Eye (tissue), 1 donor: ENCODE data around the gene ANXA2.

Source experiments
- DNase-seq: peaks from one replicate; pipeline ENCODE4 v3.0.0-alpha.2; 2015

The ANXA2 gene

GRCh38 chr15:60363903-60364611 lies 33.7 kb downstream of the ANXA2 start:
- no peak for DNase-seq

DNA sequence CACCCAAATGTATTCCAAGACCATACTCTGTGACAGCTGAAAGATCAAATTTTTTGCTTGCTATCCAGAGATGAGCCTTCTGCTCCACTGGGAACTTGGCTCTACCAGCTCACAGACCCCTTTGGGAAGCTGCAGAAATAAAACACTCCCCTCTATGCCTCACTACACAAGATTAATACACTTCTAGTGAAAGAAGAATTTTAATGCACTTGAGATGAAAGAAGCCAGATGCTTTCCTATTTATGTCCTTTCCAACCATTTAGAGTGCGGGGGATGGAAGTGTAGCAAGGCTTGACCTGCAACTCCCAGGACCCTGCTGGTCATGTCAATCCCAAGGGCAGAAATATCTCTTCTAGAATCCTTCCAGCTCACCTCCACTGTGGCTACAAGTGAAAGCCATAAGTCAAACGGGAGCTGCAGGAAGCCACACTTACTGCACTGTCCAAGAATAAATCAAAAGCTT lies 34.7 kb downstream of the ANXA2 start:
- peak; percentile 54 for DNase-seq

GRCh38 chr15:60362321-60363086 lies 35.3 kb downstream of the ANXA2 start:
- no peak for DNase-seq

DNA sequence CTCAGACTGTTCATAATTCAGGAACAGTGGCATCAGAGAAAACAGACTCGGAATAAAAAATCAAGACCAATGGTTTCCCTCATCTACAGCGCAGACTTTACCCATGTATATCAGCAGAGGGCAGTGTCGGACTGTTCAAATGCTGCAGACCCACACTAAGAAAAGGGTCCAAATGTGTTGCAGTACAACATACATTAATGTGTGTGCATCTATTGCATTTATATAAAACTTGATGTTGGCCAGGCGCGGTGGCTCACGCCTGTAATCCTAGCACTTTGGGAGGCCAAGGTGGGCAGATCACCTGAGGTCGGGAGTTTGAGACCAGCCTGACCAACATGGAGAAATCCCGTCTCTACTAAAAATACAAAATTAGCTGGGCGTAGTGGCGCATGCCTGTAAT lies 38.0 kb downstream of the ANXA2 start:
- peak; percentile 89 for DNase-seq

DNA sequence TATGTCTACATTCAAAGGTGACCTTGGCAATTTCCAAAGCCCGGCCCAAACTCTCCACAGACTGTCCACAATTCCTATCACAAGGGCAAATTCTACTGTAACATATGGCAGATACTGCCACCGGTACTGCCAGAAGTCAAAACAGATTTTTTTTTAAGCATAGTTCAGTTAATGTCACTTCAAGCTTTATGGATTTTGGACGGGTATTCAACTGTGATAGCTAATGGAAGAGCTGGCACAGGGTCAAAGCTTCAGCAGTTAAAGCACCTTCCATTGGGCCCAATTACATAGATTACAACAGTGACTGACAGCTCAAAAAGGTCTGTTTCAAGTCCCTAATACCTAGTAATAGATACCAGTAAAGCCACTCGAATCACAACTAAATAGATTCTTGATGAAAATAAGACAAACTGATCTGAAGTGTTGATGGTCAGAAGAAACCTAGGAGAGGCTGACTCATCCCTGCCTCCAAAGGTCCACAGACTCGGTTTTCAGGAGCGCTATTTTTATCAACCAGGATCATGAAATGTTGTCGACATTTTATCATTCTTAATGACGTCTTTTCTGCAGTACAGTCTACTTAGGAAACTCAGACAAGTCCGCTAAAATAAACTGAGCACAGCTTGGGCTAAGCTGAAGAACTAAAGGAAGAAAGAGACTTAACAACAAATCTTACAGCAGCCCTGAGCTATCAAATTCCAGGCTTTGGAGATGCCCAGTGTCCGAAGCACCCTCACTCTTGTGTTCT lies 38.7 kb downstream of the ANXA2 start:
- no peak for DNase-seq

GRCh38 chr15:60356832-60357231 lies 41.0 kb downstream of the ANXA2 start:
- DNase-seq: no peak

GRCh38 chr15:60355148-60355857 lies 42.5 kb downstream of the ANXA2 start:
- DNase-seq: no peak

DNA sequence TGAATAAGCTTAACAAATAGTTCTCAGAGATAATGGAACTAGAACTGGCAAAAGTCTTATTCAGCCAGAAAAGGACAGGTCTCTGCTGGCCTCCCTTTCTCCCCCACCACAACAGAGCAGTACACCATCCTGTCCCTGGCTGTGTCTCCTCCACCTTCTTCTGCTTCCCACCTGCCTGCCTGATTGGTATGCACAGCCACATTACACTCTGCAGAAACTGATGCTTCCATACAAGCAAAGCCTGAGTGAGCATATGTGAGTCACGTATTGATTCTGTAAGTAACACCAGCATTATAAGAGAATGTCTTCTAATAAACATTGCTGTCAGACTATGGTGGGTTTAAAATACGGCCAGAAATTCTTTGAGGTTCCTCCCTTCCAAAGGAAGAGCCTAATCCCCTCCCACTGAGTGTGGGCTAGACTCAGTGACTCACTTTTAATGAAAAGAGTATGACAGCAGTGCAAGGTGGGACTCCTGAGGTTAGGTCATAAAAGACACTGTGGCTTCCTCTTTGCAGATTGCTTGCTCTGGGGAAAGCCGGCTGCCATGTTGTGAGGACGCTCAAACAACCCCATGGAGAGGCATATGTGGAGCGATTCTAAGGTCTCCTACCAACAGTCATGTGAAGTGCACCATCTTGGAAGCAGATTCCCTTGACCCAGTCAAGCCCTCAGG lies 44.4 kb downstream of the ANXA2 start:
- DNase-seq: no peak

GRCh38 chr15:60352525-60352924 lies 45.3 kb downstream of the ANXA2 start:
- no peak for DNase-seq

GRCh38 chr15:60351066-60351465 lies 46.7 kb downstream of the ANXA2 start:
- DNase-seq: no peak

DNA sequence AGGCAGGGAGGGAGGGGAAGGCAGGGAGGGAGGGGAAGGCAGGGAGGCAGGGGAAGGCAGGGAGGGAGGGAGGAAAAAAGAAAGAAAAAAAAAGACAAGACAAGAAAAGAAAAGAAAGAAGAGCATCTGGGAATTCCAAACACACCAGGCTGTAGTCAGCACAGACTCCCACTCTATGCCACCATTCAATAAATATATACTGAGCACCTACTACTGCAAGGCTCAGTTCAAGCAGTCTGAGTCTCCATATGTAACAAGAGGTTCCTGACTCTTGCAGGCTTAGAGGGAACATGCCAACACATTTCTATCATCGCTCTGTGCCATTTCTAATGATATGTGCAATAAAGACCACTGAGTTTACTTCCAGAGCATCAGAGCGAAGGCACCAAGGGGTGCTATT lies 47.7 kb downstream of the ANXA2 start:
- no peak for DNase-seq

- no peak for DNase-seq
Observed at GRCh38 chr15:60349589-60349988, 48.2 kb downstream of the ANXA2 start.

DNA sequence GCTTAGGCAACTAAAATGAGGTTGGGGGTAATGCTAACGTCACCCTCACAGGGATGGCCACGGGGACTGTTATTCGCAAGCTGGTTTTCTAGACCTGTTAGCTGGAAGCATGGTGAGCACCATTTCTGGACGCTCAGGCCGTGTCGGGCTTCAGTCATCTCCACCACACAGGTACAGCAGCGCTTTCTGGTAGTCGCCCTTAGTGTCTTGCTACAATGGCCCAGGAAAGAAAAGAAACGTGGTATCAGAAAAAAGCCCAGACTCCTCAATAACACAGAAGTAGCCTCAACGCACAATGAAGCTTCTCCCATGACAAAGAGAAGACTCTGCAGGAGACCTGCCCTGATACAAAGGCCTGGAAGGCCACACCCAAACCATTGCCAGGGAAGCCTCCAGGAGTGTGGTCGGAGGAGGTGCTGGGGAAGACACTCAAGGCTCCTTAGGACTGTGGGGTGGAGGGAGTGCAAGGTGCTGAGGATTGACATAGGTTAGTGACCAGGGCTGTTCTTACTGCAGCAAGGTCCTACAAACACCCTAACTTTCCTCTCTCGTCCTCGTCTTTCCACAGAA lies 50.2 kb downstream of the ANXA2 start:
- no peak for DNase-seq

- no peak for DNase-seq
Observed at GRCh38 chr15:60346653-60347052, 51.1 kb downstream of the ANXA2 start.

GRCh38 chr15:60346077-60346476 lies 51.7 kb downstream of the ANXA2 start:
- DNase-seq: no peak

- no peak for DNase-seq
Observed at GRCh38 chr15:60345598-60345997, 52.2 kb downstream of the ANXA2 start.

GRCh38 chr15:60344987-60345386 lies 52.8 kb downstream of the ANXA2 start:
- DNase-seq: no peak

DNA sequence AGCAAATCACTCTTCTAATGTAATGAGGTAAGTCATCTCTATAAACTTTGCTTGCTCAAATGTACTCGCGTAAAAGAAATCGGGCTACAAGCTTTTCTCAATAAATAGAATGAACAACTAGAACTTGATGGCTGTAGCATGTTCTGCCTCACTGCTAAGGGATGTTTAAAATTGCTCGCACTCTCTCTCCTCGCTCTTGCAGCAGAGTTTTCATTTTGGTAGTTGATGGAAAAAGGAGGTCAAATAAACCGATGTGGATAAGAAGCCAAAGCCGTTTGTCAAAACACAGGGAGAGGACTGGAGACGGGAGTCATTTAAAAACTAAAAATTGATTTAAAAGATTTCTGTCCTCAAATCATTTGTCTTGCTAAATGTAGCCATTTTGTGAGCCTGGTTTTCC lies 53.3 kb downstream of the ANXA2 start:
- DNase-seq: no peak

DNA sequence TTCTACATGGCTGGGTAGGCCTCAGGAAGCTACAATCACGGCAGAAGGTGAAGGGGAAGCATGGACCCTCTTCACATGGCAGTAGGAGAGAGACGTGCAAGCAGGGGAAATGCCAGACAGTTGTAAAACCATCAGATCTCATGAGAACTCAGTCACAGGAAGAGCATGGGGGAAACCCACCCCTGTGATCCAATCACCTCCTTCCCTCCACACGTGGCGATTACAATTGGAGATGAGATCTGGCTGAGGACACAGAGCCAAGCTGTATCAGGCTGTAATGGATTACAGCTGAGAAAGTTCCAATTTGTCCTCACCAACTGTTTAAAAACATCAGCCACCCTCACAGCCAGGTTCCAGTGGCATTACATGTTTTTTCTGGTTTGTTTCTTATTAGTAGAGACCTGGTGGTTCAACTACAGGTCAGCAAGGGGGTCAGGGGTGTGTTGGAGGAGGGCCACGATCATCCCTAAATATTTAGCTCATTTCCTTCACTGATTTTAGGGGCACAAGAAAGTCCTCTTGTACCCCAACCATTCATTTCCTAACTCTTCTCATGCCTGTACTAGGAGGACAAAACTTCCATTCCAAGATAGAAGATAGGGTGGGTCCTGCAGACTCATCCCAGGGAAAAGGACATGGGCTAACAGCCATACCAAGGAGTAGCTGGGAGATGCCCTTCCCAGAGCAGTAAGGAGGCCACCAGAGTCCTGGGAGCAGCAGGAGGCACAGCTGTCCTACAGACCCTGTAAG lies 54.4 kb downstream of the ANXA2 start:
- DNase-seq: no peak

- no peak for DNase-seq
Observed at GRCh38 chr15:60340207-60340921, 57.4 kb downstream of the ANXA2 start.

- no peak for DNase-seq
Observed at GRCh38 chr15:60339236-60339635, 58.5 kb downstream of the ANXA2 start.
